Measurements from ENCODE around the gene NPY5R.

The NPY5R gene

DNA sequence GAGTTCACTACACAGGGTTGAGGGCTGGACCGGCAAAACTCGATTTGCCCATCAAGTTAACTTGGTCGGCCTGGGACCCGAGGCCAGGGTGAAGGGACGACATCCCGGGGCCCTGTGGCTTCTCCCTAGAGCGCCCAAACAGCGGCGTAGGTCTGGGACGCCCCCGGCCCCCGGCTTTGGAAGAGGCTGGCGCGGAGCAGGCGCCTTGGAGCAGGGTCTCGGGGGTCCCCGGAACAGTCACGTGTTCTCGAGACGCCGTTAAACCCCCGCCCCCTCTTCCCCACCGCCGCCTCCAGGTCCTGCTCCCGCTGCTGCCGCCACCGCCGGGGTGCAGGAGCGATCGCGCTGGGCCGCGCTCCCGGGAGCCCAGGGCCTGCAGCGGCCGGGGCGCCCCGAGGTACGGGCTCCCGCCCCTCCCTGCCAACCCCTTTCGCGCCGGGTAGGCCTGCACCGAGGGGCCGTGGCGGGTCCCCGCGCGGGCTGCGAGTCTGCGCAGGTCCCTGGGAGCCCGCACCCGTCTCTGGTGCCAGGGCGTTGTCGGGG is at the start of gene NPY5R:
TSS of gene NPY5R (plus strand) at position 289 of the 543 bp plus-strand sequence. CDS start 6,382 bp downstream, outside the sequence.
- no peak for DNase-seq

DNA sequence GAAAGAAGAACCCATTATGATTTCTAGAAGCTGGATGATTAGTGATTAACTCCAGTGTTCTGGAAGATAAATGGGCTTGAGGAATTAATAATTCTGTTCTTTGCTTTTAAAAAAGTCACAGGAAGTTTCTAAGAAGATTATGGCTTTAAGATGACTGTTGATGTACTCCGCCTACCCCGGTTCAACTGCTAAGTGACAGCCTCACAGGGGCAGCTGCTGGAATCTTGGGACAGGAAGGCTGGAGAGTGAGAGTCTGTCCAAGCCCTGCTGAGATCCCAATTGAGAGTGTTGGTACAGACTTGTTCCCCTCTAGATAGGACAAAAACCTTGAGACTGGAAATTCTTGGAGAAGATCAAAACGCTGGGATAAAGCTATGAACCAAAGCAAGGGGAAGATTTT is 48.6 kb upstream of the NPY5R start:
- DNase-seq, result no peak

DNA sequence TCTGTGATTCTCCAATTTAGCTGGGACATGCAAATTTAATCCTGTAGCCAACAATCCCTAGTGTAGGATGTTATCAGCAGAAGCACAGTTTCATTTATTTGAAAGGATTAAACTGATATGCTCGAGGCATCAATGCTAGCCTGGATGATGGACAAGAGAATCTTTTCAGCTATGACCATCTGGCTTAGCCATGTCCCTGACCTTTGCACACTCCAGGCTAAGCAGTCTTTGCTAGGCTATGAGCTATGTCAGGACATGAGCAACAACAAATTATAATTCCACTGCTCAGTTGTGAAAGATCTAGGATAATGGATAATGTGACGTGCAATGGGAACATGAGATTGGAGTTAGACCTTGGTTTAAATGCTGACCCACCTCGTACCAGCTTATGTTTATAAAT is 43.2 kb upstream of the NPY5R start:
- no peak for DNase-seq

DNA sequence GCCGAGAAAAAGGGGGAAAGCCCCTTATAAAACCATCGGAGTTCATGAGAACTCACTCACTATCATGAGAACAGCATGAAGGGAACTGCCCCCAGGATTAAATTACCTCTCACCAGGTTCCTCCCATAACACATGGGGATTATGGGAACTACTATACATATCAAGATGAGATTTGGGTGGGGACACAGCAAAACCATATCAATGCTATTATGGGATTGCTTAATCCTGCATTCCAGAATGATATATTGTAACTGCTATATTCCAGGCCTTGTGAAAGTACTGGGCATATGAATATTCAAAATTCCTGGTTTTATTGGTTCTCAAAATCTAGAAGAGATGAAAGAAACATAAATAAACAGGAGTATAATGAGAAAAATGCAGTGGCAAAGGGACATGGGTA is 40.6 kb upstream of the NPY5R start:
- no peak for DNase-seq

DNA sequence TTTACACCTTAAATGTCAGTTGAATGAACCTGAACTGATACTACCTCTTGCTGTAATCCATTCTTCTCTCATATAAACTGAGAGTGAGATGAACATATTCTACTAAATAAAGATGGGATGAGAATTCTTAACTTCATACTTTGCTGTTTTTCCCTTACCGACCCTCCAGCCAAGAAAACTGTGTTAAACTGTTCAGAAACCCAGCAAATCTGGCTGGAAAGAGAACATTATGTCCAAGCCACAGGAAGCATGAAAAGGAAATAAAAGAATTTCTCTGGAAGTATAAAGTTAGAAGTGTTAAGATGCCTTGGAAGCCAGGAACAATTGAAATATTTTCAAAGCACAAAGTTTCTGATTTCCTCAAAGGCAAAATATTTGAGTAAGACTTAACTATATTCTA is 34.2 kb upstream of the NPY5R start:
- DNase-seq, result no peak

DNA sequence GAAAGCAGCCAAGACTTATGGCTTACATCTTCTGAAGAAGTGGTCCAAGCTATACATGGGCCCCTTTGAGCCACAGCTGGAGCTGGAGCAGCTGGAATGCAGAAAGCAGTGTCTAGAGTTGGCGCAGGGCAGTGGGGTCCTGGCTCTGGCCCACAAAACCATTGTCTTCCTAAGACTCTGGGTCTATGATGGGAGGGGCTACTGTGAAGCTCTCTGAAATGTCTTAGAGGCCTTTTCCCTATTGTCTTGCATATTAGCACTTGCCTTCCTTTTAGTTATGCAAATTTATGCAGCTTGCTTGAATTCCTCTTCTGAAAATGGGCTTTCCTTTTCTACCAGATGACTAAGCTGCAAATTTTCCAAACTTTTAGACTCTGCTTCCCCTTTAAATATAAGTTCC is 26.6 kb upstream of the NPY5R start:
- DNase-seq, result no peak

DNA sequence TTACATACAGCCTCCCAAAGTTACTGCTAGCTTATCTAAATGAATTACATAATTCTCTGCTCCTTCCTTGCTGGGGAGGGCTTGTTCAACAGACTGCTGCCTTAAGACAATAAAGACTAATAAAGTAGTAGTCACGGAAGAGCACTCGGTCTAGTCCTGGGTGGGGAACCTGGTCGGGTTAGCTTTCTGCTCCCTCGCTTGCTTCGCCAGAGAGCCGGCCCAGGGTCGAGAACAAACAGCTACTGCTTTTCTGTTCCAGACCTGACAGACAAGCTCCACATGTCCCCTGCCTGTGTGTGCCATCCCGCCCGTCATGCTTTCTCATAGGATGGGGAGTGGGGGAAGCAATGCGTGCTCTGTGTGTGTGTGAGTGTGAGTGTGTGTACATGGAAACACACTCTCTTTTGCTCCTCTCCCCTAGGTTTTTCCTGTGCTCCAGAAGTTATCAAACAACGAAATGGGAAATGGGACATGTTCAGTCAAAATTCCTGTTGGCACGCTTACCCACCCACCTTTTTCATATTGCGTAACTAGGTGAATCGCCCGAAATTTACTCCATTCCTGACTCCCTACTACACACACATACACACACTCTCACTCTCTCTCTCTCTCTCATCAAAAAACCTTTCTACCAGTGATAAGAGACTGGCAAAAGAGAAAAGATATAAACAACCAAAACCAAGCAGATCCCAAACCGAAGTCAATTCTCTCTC is 12.6 kb upstream of the NPY5R start:
- no peak for DNase-seq

DNA sequence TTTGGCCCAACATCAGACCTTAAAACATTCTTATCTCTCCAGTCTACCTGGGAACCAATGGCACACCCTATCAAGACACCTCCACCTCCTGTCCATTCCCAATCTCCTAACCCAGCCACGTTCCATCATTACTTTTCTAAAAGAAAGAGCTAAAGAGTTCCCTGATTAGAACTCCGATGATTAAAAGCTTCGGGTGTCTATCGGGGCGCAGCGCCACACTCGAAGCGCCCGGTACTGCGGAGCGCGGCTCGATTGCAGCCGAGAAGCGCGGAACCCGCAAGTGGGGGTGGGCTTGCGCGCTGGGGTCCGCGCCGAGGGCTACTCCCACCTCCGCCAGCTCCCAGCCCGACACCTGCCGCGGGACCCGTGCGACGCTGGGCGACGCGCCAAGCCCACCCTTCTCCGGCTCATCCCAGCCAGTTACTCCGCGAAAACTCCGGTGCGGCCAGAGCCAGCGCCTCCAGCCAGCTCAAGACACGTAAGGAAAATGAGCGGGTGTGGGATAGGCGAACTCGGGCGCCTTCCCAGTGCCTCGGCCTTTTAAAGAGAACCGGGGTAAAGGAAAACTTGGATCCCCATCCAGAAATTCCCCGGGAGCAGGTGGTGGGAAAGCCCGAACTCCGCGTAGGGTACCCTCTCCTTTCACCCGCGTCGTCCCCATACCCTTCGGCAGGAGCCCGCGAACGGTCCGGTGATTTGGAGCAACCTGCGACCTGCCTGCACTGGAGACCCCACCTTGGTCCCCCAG is 11.9 kb upstream of the NPY5R start:
- no peak for DNase-seq

DNA sequence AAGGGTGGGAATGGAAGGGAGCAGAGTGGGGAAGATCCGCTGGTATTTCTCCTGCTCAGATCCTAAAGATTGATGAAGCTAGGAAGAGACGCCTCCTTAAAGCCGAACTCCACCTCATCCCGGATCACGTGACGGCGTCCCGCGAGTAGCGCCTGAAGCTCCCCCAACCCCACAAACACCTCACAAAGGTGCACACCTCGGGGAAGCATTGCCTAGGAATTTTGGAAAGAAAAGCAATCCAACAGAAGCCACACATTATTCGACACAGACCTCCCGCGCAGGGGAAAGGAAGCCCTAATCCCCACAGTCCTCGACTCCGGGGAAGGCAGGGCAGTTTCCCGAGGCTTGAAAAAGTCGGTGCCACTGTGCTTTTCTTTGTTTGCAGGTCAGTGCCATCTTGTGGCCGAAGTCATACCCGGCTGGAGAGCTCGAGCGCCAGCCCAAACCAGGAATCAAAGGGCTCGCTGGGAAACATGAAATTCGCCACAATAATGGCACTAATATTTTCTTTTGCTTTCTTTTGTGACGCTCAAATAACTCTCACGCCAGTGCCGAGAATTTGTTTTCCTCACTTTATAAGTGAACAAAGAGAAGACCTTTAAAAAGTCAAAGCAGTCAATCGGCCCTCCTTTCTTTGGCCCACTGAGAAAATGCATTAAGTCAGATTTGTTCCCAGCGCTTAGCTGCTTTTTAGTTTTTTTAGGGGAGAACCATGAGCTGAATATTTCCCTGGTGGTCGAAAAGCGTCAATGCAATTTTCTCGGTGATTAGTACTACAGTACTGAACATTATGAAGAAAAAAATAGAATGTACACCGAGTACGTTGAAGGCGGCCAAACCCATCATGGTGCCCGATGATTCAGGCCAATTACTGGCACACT is 10.9 kb upstream of the NPY5R start, which contains the start of gene NPY1R:
TSS of gene NPY1R (minus strand) at position 71 of the 881 bp plus-strand sequence. CDS start 6,042 bp downstream, outside the sequence.
- DNase-seq, result peak; percentile 74

DNA sequence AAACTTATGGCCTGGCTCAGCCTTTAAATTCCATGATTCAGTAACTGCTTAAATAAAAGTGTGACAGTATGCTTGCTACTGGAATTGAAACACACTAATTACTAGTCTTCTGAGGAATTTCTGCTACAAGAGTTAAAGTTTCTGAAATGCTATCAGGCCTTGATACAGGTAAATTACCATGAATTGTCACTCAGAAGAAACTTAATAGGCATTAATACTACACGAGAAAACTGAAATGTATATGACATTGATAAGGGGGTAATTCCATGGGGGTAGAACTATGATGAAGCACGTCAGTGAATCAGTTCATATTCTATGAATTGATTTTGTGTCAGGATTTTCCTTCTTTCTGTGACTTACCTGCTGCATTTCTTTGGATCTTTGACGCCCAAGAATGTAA is 8.3 kb upstream of the NPY5R start:
- DNase-seq, result no peak

DNA sequence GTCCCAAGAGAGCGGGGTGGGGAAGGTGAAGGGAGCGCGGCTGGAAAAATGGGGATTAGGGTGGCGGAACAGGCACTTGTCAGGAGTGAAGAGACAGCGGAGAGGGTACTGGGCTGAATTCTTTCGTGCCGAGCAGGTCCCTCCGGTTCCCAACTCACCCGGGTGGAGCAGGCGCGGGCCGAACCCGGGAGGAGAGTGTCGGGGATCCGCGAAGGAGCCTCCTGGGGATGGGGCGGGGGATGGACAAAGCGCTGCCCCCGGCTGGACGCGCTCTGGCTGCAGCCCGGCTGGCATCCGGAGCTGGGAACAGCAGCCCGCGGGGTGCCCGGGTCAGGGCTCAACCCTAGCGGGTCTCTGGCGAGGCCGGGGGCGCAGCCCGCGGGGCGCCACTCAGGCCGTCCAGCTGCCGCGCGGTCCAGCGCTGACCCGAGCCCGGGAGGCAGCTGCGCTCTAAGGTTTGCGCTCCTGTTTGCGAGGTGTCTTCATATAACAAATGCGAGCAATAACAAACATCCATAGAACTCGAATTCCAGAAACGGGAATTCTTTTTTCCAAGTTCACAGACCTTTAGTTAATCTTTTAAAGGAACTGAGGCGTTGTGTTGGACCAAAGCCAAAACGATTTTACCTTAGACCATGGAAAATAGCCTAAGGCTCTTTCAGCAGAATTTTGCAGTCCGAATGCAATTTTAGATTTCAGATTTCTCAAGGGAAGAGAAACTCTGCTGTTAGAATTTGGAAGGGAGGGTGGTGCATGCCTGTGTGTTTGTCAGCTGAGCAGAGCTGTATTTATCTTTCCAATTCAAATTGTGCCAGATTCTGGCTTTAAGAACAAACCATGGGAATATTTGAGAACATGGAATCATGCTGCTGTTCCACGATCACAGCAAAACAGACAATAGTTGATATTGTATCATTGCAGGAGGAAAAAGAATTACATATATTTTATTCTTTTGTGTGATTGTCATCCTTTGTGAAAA is 744 bp downstream of the NPY5R start:
- no peak for DNase-seq

DNA sequence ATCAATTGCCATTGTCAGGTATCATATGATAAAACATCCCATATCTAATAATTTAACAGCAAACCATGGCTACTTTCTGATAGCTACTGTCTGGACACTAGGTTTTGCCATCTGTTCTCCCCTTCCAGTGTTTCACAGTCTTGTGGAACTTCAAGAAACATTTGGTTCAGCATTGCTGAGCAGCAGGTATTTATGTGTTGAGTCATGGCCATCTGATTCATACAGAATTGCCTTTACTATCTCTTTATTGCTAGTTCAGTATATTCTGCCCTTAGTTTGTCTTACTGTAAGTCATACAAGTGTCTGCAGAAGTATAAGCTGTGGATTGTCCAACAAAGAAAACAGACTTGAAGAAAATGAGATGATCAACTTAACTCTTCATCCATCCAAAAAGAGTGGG is 7.0 kb downstream of the NPY5R start:
- DNase-seq, result no peak

DNA sequence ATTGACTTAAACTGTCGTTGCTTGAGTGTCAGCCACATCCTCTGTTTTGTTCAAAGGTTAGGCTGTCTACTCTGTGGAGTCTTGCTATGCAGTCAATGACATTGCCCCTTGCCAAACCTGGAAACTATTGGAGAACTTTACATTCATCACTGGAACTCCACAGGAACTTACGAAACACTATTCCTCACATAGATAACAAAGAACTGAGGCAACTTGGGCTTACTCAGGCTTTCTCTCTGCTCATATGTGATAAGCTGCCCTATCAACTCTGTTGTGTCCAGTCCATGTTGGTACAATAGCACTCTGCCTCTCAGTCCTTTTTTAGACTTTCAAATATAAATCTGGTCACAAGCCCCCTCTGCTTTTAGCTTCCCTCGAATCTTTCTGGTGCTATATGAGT is 9.4 kb downstream of the NPY5R start:
- no peak for DNase-seq

DNA sequence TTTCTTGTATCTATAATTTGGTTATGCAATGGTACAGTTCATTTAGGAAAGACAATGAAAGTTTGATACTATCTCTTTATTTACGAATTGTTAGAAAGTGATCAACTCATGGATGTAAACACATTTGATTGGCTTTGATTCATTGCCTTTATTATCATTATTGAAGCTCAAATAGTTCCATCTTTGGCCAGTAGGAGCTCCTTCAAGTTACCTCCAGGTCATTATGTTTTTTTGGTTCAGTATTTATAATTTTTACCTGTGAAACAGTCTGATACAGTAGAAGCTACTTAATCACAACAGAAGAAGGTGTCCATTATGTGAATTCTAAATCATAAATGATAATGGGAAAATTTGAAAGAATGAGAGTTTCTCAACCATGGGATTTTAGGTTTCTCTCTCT is 12.4 kb downstream of the NPY5R start:
- DNase-seq, result no peak

DNA sequence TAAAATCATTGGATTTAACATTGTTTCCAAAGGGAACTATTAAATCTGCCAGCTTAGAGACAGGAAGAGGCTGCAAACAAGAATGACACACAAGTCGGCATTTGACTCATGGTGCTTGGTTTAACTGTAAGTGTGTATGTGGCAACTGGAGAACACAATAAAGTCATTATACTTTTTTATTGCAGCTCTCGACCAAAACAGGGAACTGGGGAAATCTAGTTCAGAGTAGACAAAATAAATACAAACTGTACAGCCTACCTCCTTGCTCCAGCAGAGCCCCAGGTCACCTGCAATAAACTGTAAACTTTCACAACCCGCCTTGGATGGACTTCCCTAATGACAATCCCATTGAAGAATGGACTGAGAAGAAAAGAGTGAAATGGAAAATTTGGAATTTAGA is 24.0 kb downstream of the NPY5R start:
- DNase-seq, result no peak

DNA sequence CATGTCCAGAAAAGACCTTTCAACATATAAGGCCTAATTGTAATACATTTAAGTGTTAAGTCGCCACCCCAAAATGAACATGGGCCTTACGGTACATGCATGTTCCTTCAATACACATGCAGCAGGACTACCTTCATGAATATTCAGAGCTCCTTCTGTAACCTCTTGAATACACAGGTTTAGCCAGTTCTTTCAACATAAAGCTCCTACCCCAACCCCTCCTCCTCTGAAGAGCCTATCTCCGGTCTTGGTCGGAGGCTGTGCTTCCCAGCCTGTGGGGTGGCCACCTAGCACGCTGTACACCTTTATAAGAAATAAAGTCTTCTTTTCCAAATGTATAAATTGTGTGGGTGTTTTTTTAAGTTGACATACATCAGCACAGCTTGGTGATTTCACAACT is 28.3 kb downstream of the NPY5R start:
- DNase-seq, result no peak

DNA sequence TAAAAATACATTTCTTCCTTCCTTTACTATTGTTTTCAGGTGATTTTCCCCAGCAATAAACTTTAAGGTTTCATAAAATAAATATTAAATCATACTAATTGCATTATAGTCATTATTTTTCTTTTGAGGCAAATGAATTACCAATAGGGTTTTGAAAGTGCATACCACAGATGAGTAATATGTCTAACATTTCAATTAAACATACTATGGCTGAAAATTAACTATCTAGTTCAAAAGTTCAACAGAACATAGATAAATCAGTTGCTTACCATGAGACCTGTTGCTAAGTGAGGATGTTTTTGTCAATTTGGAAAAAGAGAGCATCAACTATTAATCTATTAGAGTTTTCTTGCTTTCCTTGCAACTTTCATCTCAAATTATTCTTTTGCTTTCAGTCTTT is 35.0 kb downstream of the NPY5R start:
- no peak for DNase-seq

DNA sequence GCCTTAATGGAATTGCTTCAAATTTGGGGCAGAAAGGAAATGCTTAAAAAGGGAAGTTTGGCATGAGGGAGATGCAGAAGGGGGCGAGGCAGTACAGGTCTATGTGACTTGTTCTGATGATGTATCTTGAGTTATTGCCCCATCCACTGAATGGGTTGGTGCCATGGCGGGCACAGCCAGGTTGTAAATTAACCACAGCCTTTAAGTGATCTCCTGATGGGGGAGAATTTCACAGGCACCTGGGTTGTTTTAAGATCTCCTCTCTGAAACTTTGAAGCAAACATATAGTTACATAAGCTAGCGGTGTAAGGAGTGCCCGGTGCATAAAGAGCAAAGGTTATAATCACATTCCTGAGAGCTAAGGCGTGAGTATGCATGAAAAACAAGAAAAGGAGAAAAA is 37.0 kb downstream of the NPY5R start:
- DNase-seq, result no peak

DNA sequence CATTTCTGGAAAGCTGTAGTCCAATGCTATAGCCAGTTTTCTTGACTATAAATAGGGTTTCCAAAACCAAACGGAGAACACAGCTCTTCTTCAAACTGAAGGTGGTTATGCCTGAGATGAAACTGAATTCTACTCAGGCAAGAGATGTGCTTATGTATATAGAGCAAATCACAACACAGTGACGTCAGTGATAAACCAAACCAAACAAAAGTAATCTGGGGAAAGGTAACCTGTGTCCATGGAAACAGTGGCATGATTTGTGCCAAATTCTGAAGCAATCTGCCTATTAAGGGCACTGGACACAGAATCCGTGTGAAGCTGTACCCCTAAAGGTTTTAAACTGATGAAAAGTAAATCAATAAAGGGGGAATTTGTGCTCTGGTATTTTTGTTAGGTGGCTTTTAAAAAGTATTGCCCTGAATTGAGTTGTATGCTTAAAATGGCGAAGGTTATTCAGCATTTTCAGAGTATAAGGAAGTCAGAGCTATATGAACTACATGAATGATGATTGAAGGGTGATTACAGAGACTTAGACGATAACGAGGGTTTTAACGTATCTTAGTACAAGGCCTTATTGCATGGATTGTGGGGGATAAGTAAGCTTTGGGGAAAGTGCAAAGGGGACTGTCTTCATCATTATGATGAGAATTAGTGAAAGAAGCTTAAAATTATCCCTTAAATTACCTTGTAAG is 38.6 kb downstream of the NPY5R start:
- DNase-seq, result no peak

DNA sequence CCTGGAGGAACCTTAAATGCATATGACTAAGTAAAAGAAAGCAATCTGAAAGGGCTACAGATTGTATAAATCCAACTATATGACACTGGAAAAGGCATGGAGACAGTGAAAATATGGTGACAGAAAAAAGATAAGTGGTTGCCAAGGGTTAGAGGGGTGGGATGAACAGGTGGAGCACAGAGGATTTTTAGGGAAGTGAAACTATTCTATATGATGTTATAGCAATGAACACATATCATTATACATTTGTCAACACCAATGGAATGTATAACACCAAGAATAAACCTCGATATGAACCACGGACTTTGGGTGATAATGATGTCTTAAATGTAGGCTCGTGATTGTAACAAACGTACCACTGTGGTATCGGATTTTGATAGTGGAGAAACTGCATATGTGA is 40.7 kb downstream of the NPY5R start:
- no peak for DNase-seq

DNA sequence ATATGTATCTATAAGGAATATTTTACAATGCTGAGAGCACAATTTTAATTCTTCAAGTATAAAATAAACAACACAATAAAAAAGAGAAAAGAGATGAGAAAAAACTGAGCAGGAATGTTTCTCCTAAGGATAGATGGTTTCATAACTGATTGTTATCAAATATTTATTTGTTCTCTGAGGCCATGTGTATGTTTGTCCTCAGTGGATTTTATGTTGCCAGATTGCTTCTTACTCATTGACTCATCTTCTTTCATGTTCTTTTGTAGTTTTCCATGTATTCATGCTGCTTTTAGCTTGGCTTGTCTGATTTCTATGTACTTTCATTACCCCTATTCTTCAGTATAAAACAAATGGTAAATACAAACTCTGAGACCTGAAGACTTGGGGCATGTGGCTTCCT is 41.2 kb downstream of the NPY5R start:
- no peak for DNase-seq

All from midbrain (tissue), 1 donor.